ENCODE data around the gene LRRC41.

The LRRC41 gene

DNA sequence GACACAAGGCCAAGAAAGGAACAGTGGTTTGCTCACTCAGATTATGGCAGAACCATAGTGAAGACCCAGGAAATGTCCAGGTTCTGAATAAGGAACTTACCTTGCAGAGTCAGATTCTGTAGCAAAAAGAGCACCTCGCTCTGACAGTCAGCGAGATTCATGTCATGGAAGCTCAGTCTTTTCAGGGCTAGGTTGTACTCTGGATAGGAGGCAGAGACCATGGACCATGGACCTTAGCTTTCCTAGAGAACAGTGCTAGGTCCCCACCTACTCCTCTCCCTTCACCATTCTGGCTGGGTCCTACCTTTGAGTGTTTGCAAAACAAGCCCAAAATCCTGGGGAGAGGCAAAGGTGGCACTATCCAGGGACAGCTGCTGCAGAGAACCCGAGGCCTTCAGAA is 23.3 kb downstream of the LRRC41 start:
- Histone ChIP-seq H3K36me3 (ENCODE audit: low read length) (peaks cover 11% of the 10 kb centered on the region; the same call in 1 of the 2 replicates), H3K4me2 (ENCODE audit: low read depth, low read length, poor library complexity, severe bottlenecking) (no peak overlapping the region), H3F3A (ENCODE audit: insufficient read depth) (0 out of 2 replicates have a peak, but pooled peaks cover 4% of the 10 kb centered on the region), H3K27ac (ENCODE audit: low read depth, low read length) (no peak overlapping the region), H3K9me3 (ENCODE audit: insufficient read depth, low read length) (no peaks in the 10 kb centered on the region), H2AFZ (ENCODE audit: low read depth, low read length, severe bottlenecking) (no peak overlapping the region), H3K9ac (ENCODE audit: low read length) (no peak overlapping the region), H4K20me1 (ENCODE audit: low read depth, low read length) (no peaks in the 10 kb centered on the region), H3K79me2 (ENCODE audit: insufficient read depth, low read length) (no peaks in the 10 kb centered on the region), H3K27me3 (ENCODE audit: low read length) (no peaks in the 10 kb centered on the region), H3K9me2 (replicated peaks; ENCODE audit: insufficient read depth, low read length) (no peaks in the 10 kb centered on the region), H3K4me3 (ENCODE audit: insufficient read depth, low read length, poor library complexity, severe bottlenecking) (no peak overlapping the region)
- TF ChIP-seq, protein P1, sequence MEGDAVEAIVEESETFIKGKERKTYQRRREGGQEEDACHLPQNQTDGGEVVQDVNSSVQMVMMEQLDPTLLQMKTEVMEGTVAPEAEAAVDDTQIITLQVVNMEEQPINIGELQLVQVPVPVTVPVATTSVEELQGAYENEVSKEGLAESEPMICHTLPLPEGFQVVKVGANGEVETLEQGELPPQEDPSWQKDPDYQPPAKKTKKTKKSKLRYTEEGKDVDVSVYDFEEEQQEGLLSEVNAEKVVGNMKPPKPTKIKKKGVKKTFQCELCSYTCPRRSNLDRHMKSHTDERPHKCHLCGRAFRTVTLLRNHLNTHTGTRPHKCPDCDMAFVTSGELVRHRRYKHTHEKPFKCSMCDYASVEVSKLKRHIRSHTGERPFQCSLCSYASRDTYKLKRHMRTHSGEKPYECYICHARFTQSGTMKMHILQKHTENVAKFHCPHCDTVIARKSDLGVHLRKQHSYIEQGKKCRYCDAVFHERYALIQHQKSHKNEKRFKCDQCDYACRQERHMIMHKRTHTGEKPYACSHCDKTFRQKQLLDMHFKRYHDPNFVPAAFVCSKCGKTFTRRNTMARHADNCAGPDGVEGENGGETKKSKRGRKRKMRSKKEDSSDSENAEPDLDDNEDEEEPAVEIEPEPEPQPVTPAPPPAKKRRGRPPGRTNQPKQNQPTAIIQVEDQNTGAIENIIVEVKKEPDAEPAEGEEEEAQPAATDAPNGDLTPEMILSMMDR (IDR thresholded peaks at IDR 0.05; ENCODE audit: insufficient read depth, low read length, poor library complexity, severe bottlenecking), result no peak
- TF ChIP-seq EZH2phosphoT487 (conservative IDR thresholded peaks at IDR 0.05; ENCODE audit: low read length), result no peak

DNA sequence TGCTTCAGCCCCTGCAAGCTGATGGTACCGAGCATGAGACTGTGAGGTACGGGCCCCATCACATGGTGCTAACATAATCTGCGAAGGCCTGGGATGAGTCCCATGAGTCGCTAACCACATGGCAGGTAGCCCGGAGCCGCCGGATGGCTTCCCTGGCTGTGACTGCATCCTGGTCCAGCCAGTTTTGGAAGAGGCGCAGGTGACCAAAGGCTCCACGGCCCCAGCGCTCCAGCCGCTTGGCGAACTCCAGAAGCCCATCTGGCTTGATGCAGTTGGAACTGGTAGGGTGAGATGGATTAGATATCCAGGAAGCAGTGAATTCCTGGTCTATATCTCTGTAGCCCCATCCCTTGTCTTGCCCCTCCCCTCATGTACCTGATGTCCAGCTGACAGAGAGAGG is 24.6 kb downstream of the LRRC41 start:
- no peaks in the 10 kb centered on the region for H3K79me2 ChIP-seq (ENCODE audit: insufficient read depth, low read length)
- H2AFZ ChIP-seq (ENCODE audit: low read depth, low read length, severe bottlenecking), result no peak overlapping the region
- no peaks in the 10 kb centered on the region for H4K20me1 ChIP-seq (ENCODE audit: low read depth, low read length)
- H3K4me2 ChIP-seq (ENCODE audit: low read depth, low read length, poor library complexity, severe bottlenecking), result no peak overlapping the region
- H3K36me3 ChIP-seq (ENCODE audit: low read length), result peaks cover 14% of the 10 kb centered on the region; the same call in 1 of the 2 replicates
- H3F3A ChIP-seq (ENCODE audit: insufficient read depth), result 0 out of 2 replicates have a peak, but pooled peaks cover 4% of the 10 kb centered on the region
- no peak overlapping the region for H3K4me3 ChIP-seq (ENCODE audit: insufficient read depth, low read length, poor library complexity, severe bottlenecking)
- no peak overlapping the region for H3K27ac ChIP-seq (ENCODE audit: low read depth, low read length)
- no peak overlapping the region for H3K9ac ChIP-seq (ENCODE audit: low read length)
- H3K27me3 ChIP-seq (ENCODE audit: low read length), result no peaks in the 10 kb centered on the region
- H3K9me2 ChIP-seq (replicated peaks; ENCODE audit: insufficient read depth, low read length), result no peaks in the 10 kb centered on the region
- no peaks in the 10 kb centered on the region for H3K9me3 ChIP-seq (ENCODE audit: insufficient read depth, low read length)
- TF ChIP-seq EZH2phosphoT487 (conservative IDR thresholded peaks at IDR 0.05; ENCODE audit: low read length), result no peak
- TF ChIP-seq, protein P1 (IDR thresholded peaks at IDR 0.05; ENCODE audit: insufficient read depth, low read length, poor library complexity, severe bottlenecking), result no peak

DNA sequence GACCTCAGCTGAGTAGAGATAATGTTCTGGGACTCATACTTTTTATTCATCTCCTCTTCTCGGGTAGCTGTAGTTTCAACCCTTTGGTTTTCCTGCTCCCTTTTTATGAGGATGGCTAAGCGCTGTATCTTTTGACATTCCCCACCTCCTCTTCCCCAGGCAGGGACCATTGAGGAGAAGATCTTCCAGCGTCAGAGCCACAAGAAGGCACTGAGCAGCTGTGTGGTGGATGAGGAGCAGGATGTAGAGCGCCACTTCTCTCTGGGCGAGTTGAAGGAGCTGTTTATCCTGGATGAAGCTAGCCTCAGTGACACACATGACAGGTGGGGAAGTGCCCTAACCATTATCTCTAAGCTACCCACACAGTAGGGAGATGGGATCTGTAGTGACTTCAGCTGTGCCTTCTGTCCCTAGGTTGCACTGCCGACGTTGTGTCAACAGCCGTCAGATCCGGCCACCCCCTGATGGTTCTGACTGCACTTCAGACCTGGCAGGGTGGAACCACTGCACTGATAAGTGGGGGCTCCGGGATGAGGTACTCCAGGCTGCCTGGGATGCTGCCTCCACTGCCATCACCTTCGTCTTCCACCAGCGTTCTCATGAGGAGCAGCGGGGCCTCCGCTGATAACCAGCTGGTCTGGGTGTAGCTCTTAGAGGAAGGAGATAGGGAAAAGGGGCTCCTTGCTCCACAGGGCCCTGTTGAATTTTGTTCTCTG is 25.6 kb downstream of the LRRC41 start:
- no peak overlapping the region for H3K9ac ChIP-seq (ENCODE audit: low read length)
- peaks cover 19% of the 10 kb centered on the region; the same call in 1 of the 2 replicates for H3K36me3 ChIP-seq (ENCODE audit: low read length)
- no peaks in the 10 kb centered on the region for H3K9me2 ChIP-seq (replicated peaks; ENCODE audit: insufficient read depth, low read length)
- no peaks in the 10 kb centered on the region for H3K9me3 ChIP-seq (ENCODE audit: insufficient read depth, low read length)
- no peak overlapping the region for H2AFZ ChIP-seq (ENCODE audit: low read depth, low read length, severe bottlenecking)
- 0 out of 2 replicates have a peak, but pooled peaks cover 4% of the 10 kb centered on the region for H3F3A ChIP-seq (ENCODE audit: insufficient read depth)
- no peak overlapping the region for H3K4me3 ChIP-seq (ENCODE audit: insufficient read depth, low read length, poor library complexity, severe bottlenecking)
- no peaks in the 10 kb centered on the region for H3K27me3 ChIP-seq (ENCODE audit: low read length)
- TF ChIP-seq EZH2phosphoT487 (conservative IDR thresholded peaks at IDR 0.05; ENCODE audit: low read length), result no peak
- TF ChIP-seq, protein P1 (IDR thresholded peaks at IDR 0.05; ENCODE audit: insufficient read depth, low read length, poor library complexity, severe bottlenecking), result no peak
- H3K79me2 ChIP-seq (ENCODE audit: insufficient read depth, low read length), result no peaks in the 10 kb centered on the region
- no peaks in the 10 kb centered on the region for H4K20me1 ChIP-seq (ENCODE audit: low read depth, low read length)
- H3K27ac ChIP-seq (ENCODE audit: low read depth, low read length), result no peak overlapping the region
- H3K4me2 ChIP-seq (ENCODE audit: low read depth, low read length, poor library complexity, severe bottlenecking), result no peak overlapping the region
